Measurements from ENCODE around the gene TBC1D13.

- TF ChIP-seq CTCF (IDR thresholded peaks at IDR 0.05), result no peak
- TF ChIP-seq EZH2 (IDR thresholded peaks at IDR 0.05; ENCODE audit: borderline replicate concordance, insufficient read depth, low read depth, low read length, poor library complexity, severe bottlenecking), result no peak
These were observed 35.5 kb downstream of the TBC1D13 start for GRCh38 chr9:128822407-128823042.

Measured in B cell (primary cell).